ENCODE data around the gene HEXIM2.

HEXIM2 gene

DNA sequence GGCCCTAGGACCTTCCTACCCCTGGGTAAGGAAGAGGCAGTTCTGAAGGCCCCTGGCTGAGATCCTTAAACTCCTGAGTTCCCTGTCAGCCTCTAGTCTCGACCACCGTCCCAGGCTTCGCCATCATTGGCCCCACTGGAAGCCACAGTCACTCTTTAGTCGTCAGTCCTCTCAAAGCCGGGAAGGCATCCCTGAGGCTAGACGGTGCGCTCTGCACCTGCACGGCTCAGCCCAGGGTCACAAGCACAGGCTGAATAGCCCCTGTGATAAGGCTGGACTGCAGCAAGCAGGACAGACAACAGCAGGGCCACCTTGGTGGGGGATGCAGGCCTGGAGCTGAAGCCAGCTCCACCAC, 16.7 kb upstream of the HEXIM2 start:
- DNase-seq: no peak

DNA sequence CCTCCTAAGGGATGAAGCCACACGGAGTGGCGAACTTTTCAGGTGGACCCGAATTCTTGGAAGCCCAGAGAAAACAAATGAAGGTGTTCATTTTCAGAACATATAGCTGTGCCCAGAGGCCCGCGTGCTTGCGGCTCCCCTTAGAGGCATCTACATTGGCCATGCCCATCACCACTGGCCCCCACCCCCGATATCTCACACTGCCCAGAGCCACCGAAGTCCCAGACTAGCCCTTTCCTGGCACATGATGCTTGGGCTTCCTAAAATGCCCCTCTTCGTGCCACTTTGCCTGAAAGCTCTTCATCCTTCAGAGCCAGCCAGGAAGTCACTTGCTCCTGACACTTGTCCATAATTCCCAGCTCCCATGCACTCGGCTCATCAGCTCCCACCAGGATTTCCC, 15.5 kb upstream of the HEXIM2 start:
- no peak for DNase-seq

DNA sequence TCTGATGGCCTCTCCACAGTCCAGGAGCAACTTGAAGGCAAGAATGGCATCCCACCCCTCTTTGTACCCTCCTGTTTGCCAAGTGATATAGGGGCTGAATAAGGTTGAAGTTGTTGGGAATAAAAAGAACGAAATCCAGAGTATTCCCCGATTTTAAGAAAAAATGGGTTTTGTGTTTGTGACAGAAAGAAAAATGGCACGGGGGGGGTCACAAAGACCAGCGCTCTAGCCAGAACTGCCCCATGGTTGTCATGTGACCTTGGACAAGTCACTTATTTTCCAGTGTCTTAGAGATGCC, 15.1 kb upstream of the HEXIM2 start:
- no peak for DNase-seq

DNA sequence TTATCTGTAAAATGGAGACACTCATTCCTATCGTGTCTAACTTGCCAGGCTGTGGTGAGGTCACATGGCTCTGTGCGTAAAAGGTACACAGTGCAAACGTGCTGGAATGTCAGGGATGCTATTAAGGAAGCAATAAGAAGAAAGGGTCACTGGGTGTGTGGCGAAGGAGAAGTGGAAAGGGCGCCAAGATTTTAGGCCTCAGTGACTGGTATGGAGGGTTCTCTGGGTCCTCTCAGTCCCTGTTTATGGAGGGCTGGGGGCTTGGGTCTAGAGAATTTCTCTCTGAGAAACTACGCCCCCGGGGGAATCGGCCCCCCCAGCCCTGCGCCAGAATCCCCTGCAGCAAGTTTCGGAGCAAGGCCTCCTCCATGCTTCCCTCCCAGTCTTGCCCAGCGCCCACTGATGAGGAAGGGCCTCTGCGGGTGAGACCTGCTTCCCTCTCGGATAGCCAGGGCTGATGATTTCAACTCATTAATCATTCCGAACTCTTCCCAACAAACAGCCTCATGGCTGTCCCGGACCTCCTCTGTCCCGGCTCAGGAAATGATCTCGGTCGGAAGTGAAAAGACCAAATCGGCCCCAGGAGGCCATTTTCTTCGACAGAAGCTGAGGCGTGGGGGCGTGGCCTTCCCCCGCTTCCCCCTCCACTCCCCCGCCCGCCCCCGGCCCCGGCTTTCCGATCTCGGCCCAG, 14.6 kb upstream of the HEXIM2 start:
- DNase-seq: no peak

DNA sequence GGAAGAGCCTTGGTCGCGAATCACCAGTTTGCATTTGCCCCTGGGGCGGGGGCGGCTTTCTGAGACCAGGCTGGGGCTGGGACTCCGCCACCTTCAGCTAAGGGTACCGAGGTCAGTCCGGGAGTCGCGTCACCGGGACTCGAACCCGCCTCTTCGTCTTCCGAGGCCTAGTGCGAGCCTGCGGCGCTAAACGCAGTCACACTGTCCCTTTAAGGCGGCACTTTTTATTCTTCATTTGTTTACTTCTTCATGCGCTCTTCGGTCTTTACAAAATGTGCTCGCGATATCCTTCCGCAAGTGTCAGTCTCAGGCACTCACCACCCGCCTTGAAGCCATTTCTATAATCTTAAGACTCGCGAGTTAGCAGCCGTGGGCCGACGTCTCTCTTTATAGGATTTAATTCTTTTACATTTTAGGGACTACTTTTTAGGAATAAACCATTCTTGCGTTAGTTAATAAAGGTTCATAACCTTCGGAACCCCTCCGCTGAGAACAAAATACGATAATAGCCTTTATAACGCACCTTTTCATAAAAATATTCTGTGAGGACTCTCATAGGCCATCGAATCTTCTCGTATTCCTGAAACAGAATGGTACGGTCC, 14.0 kb upstream of the HEXIM2 start:
- peak; percentile 60 for DNase-seq

DNA sequence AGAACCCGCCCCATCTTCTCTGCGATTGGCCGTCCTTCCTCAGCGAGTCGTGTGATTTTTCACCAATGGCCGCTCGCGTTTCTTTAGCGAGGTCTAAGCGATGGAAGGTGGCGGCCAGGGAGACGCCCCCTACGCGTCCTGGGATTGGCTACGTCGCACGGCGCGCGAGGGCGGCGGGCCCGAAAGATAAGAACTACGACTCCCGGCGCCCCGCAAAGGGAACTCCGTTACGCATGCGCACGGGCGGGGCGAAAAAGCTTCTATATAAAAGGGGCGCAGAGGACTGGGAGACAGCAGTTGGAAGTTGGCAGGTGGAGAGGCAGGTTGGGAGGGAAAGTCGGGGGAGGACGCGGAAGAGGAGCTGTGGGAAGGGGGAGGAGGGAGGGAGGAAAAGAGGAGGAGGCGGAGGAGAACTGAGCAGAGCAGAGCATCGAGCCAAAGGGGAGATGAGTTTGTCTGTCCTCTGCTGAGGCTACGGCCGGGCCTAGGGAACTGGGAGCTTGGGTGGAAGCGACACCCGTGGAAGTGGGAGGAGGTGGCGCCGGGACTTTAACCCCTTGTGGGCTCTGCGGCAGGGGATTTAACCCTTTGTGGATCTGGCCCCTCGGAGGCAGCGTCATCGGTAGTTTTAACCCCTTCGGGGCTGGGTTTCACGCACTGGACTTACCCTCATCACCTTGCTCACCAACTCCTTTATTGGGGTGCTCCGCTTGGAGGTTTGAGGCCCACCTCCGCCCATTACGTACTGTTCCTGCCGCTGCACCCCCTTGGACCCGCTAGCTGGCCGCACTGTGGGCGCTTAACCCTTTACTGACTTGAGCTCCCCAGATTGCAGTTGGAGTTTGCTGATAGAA, 13.3 kb upstream of the HEXIM2 start, which contains the start of gene HEXIM1:
Gene HEXIM1 (plus strand): TSS at position 293 of the 854 bp plus-strand sequence. CDS start 716 bp downstream, outside the sequence.
- peak; percentile 99 for DNase-seq

DNA sequence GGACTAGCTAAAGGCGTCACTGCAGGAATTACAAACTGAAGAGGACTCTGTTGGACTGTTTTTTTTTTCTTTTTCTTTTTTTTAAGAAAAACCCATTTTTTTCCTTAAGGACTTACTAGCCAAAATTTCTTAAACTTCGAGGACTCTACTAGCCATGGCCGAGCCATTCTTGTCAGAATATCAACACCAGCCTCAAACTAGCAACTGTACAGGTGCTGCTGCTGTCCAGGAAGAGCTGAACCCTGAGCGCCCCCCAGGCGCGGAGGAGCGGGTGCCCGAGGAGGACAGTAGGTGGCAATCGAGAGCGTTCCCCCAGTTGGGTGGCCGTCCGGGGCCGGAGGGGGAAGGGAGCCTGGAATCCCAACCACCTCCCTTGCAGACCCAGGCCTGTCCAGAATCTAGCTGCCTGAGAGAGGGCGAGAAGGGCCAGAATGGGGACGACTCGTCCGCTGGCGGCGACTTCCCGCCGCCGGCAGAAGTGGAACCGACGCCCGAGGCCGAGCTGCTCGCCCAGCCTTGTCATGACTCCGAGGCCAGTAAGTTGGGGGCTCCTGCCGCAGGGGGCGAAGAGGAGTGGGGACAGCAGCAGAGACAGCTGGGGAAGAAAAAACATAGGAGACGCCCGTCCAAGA, 12.5 kb upstream of the HEXIM2 start:
- peak; percentile 63 for DNase-seq

DNA sequence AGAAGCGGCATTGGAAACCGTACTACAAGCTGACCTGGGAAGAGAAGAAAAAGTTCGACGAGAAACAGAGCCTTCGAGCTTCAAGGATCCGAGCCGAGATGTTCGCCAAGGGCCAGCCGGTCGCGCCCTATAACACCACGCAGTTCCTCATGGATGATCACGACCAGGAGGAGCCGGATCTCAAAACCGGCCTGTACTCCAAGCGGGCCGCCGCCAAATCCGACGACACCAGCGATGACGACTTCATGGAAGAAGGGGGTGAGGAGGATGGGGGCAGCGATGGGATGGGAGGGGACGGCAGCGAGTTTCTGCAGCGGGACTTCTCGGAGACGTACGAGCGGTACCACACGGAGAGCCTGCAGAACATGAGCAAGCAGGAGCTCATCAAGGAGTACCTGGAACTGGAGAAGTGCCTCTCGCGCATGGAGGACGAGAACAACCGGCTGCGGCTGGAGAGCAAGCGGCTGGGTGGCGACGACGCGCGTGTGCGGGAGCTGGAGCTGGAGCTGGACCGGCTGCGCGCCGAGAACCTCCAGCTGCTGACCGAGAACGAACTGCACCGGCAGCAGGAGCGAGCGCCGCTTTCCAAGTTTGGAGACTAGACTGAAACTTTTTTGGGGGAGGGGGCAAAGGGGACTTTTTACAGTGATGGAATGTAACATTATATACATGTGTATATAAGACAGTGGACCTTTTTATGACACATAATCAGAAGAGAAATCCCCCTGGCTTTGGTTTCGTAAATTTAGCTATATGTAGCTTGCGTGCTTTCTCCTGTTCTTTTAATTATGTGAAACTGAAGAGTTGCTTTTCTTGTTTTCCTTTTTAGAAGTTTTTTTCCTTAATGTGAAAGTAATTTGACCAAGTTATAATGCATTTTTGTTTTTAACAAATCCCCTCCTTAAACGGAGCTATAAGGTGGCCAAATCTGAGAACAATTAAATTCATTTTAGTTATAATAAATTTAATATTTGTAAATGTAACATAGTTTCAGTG, 11.7 kb upstream of the HEXIM2 start:
- peak; percentile 33 for DNase-seq

DNA sequence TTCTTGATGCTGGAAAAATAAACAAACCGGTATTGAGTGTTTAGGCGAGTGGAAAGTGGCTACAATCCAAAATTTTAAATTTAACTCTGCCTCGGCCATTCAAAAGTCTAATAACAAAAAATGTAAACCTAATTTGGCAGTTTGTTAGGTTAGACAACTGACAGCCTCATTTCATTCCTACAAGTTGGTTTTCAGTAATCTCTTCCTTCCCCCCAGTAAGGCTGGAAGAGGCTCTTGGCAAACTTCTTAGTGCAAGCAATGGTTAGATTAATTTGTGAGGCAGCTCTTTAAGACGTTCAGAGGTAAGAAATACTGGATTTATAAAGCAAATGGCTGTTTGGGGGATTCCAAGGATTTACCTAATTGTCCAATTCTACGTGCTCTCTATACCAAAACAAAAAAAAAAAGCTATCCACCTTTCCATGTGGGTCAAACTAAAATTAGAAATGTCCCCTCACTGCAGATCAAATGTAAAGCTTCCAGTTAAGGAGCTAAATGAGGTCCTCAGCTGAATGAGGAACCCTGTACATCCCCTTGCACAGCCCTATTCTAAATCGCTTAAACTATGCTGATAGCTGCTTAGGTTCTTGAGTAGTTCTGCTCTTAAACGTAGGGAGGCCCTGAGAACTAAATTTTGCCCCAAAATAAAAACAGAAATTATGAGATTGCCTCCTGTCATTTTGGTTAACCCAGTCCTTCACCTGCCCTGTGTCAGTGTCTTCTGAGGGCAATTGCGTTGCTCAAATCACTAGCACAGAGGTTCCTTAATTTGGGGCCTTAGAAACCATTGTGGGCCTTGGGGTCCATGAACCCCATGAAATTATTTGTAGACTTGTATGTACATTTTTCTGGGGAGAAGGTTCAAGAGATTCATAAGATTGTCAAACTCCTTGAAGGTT, 10.5 kb upstream of the HEXIM2 start:
- DNase-seq: no peak

DNA sequence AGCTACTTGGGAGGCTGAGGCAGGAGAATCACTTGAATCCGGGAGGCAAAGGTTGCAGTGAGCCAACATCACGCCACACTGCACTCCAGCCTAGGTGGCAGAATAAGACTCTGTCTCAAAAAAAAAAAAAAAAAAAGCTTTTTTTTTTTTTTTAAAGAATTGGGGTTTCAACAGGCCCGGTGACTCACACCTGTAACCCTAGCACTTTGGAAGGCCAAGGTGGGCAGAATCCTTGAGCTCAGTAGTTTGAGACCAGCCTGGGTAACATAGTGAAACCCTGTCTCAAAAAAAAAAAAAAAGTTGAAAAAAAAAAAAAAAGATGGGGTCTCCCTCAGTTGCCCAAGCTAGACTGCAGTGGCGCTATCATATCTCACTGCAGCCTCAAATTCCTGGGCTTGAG, 6.6 kb upstream of the HEXIM2 start:
- no peak for DNase-seq

DNA sequence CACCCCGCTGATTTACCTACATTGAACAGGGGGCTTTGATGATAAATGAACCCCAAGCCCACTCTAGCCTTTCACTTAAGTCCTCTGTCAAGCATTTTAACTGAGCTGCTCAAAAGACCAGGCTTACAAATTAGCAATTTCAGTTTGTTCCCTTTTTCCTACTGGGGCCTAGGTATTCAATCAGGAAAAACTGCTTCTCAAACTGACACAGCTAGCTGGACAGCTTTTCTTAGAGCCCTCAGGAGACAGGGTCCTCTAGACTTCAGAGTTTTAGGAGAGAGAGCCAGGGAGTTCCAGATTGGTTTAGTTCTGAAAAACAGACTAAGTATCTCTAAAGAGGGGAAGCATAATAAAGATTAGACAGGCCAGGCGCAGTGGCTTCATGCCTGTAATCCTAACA, 6.2 kb upstream of the HEXIM2 start:
- no peak for DNase-seq

DNA sequence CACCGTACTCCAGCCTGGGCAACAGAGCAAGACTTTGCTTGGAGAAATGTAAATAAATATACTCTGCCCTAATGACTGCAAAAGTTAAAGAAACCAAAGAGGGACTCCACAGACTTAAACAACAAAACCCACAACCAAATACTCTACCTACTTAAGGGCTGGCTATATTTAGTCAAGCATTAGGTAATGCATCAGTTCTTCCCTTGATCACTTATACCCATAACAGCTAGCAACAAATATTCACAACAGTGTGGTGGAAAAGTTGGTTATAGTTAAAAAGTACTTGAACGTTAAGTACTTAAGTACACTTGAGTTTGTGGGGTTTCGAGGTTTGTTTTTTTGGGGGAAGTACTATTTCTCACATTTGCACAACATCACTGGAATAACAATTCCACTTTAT, 5.4 kb upstream of the HEXIM2 start:
- no peak for DNase-seq

DNA sequence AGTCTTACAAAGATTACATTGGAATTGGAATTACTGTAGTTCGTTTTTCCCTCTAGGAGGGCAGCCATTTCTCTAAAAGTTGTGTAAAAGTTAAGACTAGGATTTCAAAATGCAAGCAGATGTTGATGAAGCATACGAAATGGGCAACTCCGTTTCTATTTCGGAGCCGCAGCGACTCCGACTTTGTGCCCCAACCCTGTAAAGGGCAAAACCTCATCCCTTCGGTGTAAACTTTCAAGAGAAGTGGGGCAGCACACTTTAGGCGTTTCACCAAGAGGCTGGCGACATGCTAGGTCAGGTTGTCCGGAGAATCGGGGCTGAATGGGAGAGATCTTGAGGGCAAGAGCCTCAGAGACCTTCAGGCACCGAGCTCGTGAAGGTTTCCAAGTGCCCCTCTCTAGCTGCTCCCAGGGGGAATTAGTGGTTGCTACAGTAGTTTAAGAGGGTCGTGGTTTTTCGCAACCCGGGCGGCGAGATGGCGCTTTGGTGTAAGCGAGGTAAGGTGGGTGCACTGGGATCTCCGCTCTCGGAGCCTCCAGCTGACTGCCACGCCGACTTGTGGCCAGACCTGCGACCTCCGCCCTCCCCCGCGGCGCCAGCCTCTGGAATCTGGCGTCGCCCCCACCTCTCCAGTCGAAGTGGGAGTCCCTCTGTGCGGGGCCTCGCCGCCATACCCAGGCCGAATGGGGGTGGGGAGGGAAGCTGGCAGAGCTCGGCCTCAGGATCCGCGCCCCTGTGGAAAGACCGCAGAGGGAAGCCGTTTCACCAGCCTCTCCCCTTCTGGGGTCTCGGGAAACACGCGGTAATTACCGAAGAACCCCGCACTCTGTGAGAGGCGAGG, 1.0 kb upstream of the HEXIM2 start:
- peak; percentile 42 for DNase-seq

DNA sequence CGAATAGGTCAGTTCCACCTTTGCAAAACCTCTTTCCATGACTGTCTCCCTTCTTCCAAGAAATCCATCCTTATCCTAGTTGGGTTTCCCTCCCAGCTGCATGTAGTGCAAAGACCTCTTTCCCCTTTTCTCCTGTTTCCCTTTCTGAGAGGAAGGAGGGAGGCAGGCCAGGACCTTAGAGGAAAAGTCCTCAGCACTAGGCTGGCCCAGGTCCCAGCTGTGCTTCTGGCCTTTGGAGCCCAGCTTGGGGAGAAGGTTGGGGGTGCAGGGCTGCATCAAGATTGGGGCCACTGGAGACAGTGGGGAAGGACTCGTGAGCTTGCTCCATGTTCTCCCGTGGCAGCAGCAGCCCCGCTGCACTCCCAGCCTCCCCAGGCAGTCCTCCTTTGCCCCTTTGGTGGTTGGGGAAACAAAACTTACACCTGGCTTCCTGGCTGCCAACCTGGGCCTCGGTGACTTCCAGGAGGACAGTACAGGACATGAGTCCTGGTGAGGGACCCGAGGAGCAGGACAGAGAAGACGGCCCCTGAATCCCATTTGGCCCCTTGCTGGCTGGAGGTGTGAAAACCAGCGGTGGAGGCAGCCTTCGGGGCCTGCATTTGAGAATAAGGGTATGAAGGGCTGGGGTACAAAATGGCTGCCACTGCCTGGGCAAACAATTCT, 481 bp downstream of the HEXIM2 start:
- DNase-seq: no peak

DNA sequence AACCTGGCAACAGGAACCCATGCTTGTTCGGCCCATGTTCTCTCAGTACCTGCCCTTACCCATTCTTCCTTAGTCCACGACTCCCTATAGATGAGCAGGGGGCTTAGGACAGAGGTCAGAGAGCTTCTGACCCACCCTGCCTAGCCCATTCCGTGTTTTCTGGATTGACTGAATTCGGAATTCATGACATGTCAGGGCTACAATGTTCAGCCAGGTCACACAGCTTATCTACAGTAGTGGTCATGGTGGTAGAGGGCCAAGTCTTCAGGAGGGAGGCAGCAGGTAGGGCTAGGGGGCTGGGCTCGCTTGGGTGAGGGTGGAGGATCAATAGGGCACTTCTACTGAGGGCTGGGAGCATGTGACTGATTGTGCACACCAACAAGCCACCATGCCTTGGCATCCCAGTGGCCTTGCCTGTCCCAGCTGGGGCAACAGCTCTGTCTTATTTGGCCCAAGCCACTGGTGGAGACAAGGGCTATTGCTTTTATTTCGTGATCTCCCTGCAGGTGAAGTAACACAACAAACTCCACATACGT, 3.1 kb downstream of the HEXIM2 start:
- DNase-seq: no peak

DNA sequence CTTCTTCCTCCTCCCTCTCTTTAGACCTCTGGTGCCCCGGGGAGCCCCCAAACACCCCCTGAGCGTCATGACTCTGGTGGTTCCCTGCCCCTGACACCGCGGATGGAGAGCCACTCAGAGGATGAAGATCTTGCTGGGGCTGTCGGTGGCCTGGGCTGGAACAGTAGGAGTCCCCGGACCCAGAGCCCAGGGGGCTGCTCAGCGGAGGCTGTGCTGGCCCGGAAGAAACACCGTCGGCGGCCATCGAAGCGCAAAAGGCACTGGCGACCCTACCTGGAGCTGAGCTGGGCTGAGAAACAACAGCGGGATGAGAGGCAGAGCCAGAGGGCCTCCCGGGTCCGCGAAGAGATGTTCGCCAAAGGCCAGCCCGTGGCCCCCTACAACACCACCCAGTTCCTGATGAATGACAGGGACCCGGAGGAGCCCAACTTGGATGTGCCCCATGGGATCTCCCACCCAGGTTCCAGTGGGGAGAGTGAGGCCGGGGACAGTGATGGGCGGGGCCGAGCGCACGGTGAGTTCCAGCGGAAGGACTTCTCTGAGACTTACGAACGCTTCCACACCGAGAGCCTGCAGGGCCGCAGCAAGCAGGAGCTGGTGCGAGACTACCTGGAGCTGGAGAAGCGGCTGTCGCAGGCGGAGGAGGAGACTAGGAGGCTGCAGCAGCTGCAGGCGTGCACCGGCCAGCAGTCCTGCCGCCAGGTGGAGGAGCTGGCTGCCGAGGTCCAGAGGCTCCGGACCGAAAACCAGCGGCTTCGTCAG, 7.5 kb downstream of the HEXIM2 start:
- DNase-seq: no peak

DNA sequence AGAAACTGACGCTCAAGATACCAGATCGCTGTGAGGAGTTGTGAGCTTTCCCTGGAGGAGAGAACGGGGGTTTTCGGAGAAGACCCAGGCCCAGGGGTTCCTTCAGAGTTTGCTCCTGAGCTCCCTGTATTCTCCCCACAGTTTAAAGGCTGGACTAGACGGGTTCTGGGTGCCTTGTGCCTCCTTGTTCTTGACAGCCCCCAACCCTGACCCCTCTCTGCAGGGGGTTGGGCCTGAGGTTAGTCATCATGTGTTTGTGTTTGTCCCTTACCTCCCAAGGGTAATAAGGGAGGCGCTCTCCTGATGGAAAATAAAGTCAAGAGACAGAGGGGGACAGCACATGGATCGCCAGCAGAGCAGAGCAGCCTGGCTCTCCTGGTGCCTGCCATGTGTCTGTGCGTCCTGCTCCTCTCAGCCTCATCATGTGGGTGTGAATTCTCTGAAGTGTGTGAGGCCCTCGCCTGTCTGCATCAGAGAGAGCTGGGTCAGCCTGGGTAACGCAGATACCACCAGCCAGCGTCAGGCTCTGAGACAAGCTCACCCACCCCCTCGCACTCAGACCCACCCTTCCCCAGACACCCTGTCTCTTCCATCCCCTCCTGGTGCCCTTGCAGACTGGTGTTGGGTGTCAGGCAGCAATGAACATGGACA, 8.7 kb downstream of the HEXIM2 start:
- no peak for DNase-seq

DNA sequence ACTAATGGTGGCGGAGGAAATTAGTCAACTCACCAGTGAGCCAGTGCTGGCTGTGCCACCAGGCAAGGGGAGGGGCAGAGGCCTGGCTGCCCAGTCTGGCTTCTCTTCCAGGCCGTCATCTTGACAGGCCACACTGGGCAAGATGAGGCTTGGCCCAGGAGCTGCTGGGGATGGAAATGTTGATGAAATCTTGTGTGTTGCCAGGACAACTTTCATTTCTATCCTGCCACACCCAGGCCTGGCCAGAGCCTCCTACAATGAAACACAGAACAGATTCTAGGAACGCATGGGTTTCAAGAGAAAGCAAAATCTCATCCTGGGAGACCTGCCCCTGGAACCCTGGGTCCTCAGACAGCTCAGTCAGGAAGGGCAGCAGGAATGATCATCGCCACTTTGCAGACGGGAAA, 9.3 kb downstream of the HEXIM2 start:
- no peak for DNase-seq
